PC-9 (cell line): ENCODE measurements around the gene PGC.

Experiments used
- CTCF ChIP-seq: fragments of 200-600 bp; sonication (generic); conservative IDR thresholded peaks from 2 replicates; pipeline ENCODE4 v1.6.1; 2017; ENCODE audit warnings: mixed run types, antibody characterized with exemption, mild to moderate bottlenecking, moderate library complexity
- EZH2 ChIP-seq: fragments of 200-600 bp; sonication (generic); IDR thresholded peaks from 2 replicates; pipeline ENCODE4 v1.8.0; 2017; ENCODE audit warnings: antibody characterized with exemption, low read depth

- no peak for TF ChIP-seq EZH2
- no peak for TF ChIP-seq CTCF
These were observed 24.1 kb upstream of the PGC start for GRCh38 chr6:41771058-41771983.
